ENCODE measurements around the gene PLA2G4F. TPM values are rescaled to one million over a fixed set of nuclear protein-coding genes. Genes with fewer than 3 reads are reported as not detected.

The PLA2G4F gene, protein sequence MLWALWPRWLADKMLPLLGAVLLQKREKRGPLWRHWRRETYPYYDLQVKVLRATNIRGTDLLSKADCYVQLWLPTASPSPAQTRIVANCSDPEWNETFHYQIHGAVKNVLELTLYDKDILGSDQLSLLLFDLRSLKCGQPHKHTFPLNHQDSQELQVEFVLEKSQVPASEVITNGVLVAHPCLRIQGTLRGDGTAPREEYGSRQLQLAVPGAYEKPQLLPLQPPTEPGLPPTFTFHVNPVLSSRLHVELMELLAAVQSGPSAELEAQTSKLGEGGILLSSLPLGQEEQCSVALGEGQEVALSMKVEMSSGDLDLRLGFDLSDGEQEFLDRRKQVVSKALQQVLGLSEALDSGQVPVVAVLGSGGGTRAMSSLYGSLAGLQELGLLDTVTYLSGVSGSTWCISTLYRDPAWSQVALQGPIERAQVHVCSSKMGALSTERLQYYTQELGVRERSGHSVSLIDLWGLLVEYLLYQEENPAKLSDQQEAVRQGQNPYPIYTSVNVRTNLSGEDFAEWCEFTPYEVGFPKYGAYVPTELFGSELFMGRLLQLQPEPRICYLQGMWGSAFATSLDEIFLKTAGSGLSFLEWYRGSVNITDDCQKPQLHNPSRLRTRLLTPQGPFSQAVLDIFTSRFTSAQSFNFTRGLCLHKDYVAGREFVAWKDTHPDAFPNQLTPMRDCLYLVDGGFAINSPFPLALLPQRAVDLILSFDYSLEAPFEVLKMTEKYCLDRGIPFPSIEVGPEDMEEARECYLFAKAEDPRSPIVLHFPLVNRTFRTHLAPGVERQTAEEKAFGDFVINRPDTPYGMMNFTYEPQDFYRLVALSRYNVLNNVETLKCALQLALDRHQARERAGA
- not detected in 2 replicates for total RNA-seq

DNA sequence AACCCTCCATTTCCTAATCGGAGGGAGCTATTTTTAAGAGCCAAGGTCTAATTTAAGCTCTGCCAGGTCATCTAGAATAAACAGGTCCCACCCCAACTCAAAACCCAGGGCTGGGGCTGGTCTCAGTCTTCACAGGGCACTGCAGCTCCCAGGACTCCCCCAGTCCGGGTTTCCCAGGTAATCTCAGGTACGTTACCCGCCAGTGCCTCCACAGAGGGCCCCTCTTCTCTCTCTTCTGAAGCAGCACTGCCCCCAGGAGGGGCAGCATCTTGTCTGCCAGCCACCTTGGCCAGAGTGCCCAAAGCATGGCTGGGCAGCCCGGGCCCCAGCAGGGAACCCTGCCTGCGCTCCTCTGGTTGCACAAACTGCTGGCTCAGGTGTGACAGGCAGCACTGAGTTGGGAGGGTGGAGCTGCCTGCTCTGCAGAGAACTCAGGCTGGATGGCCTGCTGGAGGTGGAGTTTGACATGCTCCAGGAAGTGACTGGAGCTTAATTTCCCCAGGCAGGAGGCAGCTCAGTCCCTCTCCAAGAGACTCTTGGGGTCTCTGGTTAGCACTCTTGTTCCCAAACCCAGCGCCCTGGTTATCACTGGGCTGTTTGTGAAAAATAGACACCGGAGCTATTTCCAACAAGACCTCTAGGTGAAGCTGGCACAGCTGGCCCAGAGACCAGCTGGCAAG is at the start of gene PLA2G4F:
Gene PLA2G4F (minus strand): TSS at position 394 of the 680 bp plus-strand sequence. CDS start 87 bp downstream, at position 307.

GRCh38 chr15:42094512-42094963 is 61.9 kb downstream of the PLA2G4F start, which contains the start of gene PLA2G4D:
TSS of gene PLA2G4D (minus strand) at chr15:42094562. CDS start at chr15:42094459, 103 bp downstream.

Other genes with a start within 250 kb of the PLA2G4F start
- gene EHD4, start 184.1 kb downstream of the PLA2G4F start, total RNA-seq = 6.3 and 8.6 TPM in 2 replicates
- gene PLA2G4E, start 135.6 kb downstream of the PLA2G4F start, total RNA-seq = not detected in 2 replicates
- gene PLA2G4D, start 62.1 kb downstream of the PLA2G4F start, total RNA-seq = not detected in 2 replicates
- 38.5 and 51.4 TPM in 2 replicates for gene VPS39, start 51.7 kb upstream of the PLA2G4F start, total RNA-seq
- 12.9 and 16.6 TPM in 2 replicates for gene GANC, start 116.6 kb upstream of the PLA2G4F start, total RNA-seq
- 41.0 and 44.0 TPM in 2 replicates for gene TMEM87A, start 116.8 kb upstream of the PLA2G4F start, total RNA-seq
- gene CAPN3, start 202.9 kb upstream of the PLA2G4F start, total RNA-seq = 1.6 and 1.7 TPM in 2 replicates